ENCODE data around the gene TPST2.

DNA sequence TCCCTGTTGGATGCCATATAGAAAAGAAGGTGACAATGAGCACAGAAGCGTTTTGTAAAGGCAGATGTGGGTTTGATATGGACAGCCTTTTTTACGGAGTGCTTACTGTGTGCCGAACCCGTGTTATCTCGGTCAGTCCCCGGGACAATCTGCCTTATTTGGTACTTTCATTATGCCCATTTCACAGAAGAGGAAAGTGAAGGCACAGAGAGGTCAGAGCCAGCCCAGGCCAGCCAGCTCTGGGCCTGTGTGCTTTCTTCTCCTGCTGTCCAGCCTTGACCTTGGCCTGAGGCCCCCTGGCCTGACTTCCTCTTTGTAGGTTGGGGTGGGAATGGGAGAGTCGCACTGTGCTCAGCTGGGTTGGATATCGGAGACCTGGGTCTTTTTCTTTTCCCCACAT is 28.5 kb upstream of the TPST2 start:
- no peak for TF ChIP-seq EP300 (IDR thresholded peaks at IDR 0.05)
- TF ChIP-seq, protein P1, sequence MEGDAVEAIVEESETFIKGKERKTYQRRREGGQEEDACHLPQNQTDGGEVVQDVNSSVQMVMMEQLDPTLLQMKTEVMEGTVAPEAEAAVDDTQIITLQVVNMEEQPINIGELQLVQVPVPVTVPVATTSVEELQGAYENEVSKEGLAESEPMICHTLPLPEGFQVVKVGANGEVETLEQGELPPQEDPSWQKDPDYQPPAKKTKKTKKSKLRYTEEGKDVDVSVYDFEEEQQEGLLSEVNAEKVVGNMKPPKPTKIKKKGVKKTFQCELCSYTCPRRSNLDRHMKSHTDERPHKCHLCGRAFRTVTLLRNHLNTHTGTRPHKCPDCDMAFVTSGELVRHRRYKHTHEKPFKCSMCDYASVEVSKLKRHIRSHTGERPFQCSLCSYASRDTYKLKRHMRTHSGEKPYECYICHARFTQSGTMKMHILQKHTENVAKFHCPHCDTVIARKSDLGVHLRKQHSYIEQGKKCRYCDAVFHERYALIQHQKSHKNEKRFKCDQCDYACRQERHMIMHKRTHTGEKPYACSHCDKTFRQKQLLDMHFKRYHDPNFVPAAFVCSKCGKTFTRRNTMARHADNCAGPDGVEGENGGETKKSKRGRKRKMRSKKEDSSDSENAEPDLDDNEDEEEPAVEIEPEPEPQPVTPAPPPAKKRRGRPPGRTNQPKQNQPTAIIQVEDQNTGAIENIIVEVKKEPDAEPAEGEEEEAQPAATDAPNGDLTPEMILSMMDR (IDR thresholded peaks at IDR 0.05), result no peak

Measured in tibial nerve (tissue), 4 donors.